Measurements from ENCODE around the gene NOTO. TPM values are rescaled to one million over a fixed set of nuclear protein-coding genes. Genes with fewer than 3 reads are reported as not detected.

NOTO gene
- total RNA-seq, 4 donors from 2014 or later, result not detected

DNA sequence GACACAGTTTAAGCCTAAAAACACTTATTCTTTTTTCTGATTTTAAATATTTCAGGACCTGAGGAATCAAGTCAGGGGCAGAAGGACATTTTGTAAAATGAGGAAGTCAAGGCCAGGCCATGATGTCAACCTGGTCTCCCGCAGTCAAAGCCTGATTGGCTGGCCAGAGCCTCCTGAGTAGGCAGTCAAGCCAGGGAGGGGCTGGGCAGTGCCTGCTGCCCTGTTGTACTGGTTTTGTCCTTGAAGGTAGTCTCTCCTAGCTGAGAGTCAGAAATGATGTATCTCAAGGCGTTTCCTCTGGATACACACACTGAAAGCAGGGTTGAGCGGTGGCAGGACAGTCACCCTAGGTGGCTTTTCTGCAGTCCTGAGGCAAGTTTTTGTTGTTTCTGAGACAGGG lies 51.5 kb downstream of the NOTO start:
- peak in 1 of 2 donors; percentile 52 for DNase-seq (ENCODE audit: low spot score in 2 of 2)
- intact Hi-C loops (cut with DNase I; ENCODE audit: low total_unique reads), result no loop called here
- 81 to 94% methylated on average over 3 of the region's 3 CpGs for WGBS, 2 donors
- no peak overlapping the region for H3K4me3 ChIP-seq (ENCODE audit: low read depth, poor library complexity, severe bottlenecking)
- TF ChIP-seq, protein P1, sequence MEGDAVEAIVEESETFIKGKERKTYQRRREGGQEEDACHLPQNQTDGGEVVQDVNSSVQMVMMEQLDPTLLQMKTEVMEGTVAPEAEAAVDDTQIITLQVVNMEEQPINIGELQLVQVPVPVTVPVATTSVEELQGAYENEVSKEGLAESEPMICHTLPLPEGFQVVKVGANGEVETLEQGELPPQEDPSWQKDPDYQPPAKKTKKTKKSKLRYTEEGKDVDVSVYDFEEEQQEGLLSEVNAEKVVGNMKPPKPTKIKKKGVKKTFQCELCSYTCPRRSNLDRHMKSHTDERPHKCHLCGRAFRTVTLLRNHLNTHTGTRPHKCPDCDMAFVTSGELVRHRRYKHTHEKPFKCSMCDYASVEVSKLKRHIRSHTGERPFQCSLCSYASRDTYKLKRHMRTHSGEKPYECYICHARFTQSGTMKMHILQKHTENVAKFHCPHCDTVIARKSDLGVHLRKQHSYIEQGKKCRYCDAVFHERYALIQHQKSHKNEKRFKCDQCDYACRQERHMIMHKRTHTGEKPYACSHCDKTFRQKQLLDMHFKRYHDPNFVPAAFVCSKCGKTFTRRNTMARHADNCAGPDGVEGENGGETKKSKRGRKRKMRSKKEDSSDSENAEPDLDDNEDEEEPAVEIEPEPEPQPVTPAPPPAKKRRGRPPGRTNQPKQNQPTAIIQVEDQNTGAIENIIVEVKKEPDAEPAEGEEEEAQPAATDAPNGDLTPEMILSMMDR (IDR thresholded peaks at IDR 0.05), result no peak
- no peak for TF ChIP-seq POLR2A (IDR thresholded peaks at IDR 0.05)

DNA sequence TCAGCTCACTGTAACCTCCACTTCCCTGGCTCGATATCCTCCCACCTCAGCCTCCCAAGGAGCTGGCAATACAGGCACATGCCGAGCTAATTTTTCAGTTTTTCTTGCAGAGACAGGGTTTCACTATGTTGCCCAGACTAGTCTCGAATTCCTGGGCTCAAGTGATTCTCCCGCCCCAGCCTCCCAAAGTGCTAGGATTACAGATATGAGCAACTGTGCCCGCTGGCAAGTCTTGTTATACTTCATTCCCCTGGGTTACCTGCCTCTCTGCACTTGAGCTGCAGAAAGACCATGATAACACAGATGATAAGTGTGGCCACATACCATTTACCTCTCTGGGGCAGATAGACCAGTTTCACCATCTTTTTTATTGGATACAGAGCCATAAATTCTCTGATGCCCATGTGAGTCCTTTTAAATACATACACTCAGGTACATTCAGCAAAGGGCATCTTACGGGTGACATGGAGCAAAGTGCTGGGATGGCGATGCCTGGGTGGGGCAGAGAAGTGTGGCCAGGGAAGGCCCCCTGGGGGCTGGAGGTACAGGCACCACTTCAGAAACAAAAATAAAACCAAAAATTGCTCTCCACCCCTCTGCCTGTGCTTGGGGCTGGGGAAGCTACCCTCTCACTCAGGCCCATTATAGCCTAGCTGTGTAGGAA lies 52.1 kb downstream of the NOTO start:
- peak in 1 of 2 donors; percentile 66 for DNase-seq (ENCODE audit: low spot score in 2 of 2)
- WGBS, 2 donors, result 87 to 88% methylated on average over 7 of the region's 7 CpGs
- intact Hi-C loops (cut with DNase I; ENCODE audit: low total_unique reads), result no loop called here
- TF ChIP-seq, protein P1 (IDR thresholded peaks at IDR 0.05), result no peak
- TF ChIP-seq POLR2A (IDR thresholded peaks at IDR 0.05), result no peak
- no peak overlapping the region for H3K4me3 ChIP-seq (ENCODE audit: low read depth, poor library complexity, severe bottlenecking)

DNA sequence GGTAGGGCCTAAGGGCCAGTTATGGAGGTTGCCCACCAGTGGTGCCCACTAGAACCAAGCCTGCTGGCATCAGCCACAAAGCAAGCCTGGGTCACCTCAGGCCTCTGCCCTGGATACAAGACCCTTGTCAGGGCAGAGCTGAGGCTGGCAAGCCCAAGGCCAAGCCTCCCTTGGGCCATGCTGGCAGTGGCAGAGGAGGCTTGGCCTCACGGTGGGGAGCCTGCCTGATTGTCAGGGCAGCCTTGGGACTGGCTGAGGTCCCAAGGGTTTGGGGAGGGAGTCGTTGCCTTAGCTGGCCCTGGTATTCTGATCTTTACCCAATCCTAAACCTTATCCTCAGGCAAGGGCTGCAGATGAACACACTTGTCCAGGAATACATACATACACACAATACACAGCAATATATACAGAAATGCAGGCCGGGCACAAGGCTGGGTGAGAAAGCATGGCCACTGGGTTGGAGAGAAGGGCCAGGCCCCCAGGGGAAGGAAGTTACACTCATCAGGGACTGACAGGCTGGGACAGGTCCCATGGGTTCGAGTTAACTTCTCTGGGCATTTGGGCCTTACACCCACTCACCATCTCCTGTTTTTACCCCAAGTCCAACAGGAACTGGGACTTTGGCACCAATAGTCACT lies 52.8 kb downstream of the NOTO start:
- intact Hi-C loops (cut with DNase I; ENCODE audit: low total_unique reads), result no loop called here
- TF ChIP-seq POLR2A (IDR thresholded peaks at IDR 0.05), result no peak
- peak in 1 of 2 donors; percentile 70 for DNase-seq (ENCODE audit: low spot score in 2 of 2)
- WGBS, 2 donors, result 43 to 49% methylated on average over 4 of the region's 4 CpGs
- no peak overlapping the region for H3K4me3 ChIP-seq (ENCODE audit: low read depth, poor library complexity, severe bottlenecking)

DNA sequence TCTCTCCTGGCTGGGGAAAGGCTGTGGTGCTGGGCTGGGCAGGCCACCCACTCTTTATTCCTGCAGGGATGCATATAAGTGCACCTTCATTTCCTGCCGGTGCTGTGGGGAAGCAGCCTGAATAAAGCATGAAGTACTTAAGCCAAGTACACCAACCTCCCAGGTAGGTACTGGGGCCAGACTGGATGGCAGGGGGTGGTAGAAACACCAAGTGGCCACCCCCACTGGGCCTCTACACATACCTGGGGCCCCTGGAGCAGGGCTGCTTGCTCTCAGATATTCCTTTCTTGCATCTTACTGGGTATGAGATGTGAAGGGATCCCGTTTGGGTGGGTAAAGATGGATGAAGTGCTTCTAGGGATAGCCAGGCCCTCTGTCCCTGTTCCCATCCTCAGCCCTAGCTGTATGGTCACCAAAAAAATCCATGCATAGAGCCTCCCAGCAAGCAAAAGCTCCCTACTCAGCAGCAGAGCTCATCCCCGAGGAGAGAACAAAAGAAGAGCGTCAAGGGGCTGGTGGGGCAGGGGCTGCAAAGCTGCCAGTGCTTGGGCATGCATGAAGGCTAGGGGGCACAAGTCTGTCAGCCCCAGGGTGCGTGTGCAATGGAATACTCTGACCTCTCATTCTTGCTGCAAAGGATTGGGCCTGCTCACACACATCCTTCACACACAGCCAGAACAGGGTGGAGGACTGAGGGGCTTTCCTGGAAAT lies 53.7 kb downstream of the NOTO start:
- 68 to 72% methylated on average over 5 of the region's 5 CpGs for WGBS, 2 donors
- intact Hi-C loops (cut with DNase I; ENCODE audit: low total_unique reads), result no loop called here
- TF ChIP-seq, protein P1 (IDR thresholded peaks at IDR 0.05), result no peak
- TF ChIP-seq POLR2A (IDR thresholded peaks at IDR 0.05), result no peak

DNA sequence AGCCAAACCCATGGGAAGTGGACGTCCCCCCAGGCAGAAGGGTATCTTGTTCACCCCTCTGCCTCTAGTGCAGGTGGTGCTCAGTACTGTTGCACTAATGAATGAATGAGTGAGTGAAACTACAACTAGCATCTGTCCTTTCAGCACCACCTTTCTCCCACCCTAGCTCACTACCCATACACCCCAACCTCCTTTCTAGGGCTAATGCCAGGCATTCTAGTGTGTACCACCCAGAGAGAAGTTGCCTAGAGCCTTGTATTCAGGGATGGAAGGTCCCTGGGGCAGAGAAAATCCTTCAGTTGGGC lies 54.2 kb downstream of the NOTO start:
- 40 to 86% methylated on average over 1 of the region's 1 CpG for WGBS, 2 donors
- intact Hi-C loops (cut with DNase I; ENCODE audit: low total_unique reads), result no loop called here
- no peak overlapping the region for H3K4me3 ChIP-seq (ENCODE audit: low read depth, poor library complexity, severe bottlenecking)
- DNase-seq (ENCODE audit: low spot score in 2 of 2), result no peak
- TF ChIP-seq, protein P1 (IDR thresholded peaks at IDR 0.05), result no peak
- no peak for TF ChIP-seq POLR2A (IDR thresholded peaks at IDR 0.05)

More for the DNA sequence above, 53.7 kb downstream of the NOTO start:
- H3K4me3 ChIP-seq (ENCODE audit: low read depth, poor library complexity, severe bottlenecking), result no peak overlapping the region
- peak in 1 of 2 donors; percentile 76 for DNase-seq (ENCODE audit: low spot score in 2 of 2)

DNA sequence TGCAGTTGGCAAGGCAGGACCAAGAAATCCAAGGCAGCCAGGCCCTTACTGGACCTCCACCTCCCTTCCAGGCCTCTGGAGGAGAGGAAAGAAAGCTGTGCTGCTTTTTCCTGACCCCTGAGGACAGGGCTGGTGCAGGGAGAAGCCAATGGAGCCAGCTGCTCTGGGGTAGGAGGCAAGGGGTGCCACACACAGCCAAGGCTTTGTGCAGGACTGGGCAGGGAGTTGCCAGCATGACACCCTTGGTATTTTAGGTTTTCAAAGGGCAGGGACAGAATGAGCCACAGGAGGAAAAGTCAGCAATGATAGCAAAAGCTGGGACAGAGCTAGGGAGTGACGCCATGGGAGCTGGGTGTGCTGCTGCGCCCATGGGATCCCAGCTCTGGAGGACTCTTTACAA lies 54.6 kb downstream of the NOTO start:
- TF ChIP-seq POLR2A (IDR thresholded peaks at IDR 0.05), result no peak
- TF ChIP-seq, protein P1 (IDR thresholded peaks at IDR 0.05), result no peak
- no peak overlapping the region for H3K4me3 ChIP-seq (ENCODE audit: low read depth, poor library complexity, severe bottlenecking)
- 96 to 97% methylated on average over 2 of the region's 2 CpGs for WGBS, 2 donors
- intact Hi-C loops (cut with DNase I; ENCODE audit: low total_unique reads), result no loop called here
- DNase-seq (ENCODE audit: low spot score in 2 of 2), result peak in 1 of 2 donors; percentile 61
